HCT116 (cell line): ENCODE measurements around the gene LACTBL1. TPM values are rescaled to one million over a fixed set of nuclear protein-coding genes. Genes with fewer than 3 reads are reported as not detected.

Experiments used
- ATAC-seq: fragments of 200-7000 bp; cut with Tn5 transposase; 2 replicates; pipeline ENCODE4 v1.9.1; 2020; ENCODE audit warnings: mild to moderate bottlenecking, moderate library complexity
- BruUV-seq: library from RNA; stranded (reverse); fragments of 400-500 nt; replicated peaks from 2 replicates; lab custom pipeline; 2021; lab: Mats Ljungman, UMichigan
- CTCF ChIA-PET: fragments of 300-600 bp; sonication (Branson Sonifier 250); formaldehyde crosslinking; loops from one replicate; lab custom pipeline; 2021; ENCODE audit warnings: antibody characterized with exemption; lab: Charles Lee
- POLR2A ChIA-PET: fragments of 300-600, 350-600 bp; sonication (Branson Sonifier 250); formaldehyde crosslinking; loops from one replicate; lab custom pipeline; 2021; ENCODE audit warnings: antibody characterized with exemption; lab: Charles Lee
- RAD21 ChIA-PET, 2 experiments: fragments of 300-600 bp; sonication (Branson Sonifier 250); formaldehyde crosslinking; loops; one replicate each; lab custom pipeline; 2023; ENCODE audit warnings: low total read pairs in 2 of 2; ENCODE audit not compliant: uncharacterized antibody in 2 of 2, unreplicated experiment in 2 of 2, low non-redundant PET in 1 of 2; lab: Charles Lee
- DNase-seq: peaks from one replicate; pipeline ENCODE4 v3.0.0-alpha.2; 2010; ENCODE audit warnings: low read depth, low spot score
- H2AFZ ChIP-seq: fragments of 200-600 bp; shearing (Covaris generic), sonication (generic); 2 replicates; pipeline ENCODE4 v1.6.1; 2017; ENCODE audit warnings: low read depth, mixed run types, mixed read lengths, antibody characterized with exemption, low read length; ENCODE audit not compliant: poor library complexity, severe bottlenecking
- H3K27ac ChIP-seq: 2 replicates; pipeline ENCODE4 v1.5.1; 2012; ENCODE audit warnings: low read depth, low read length
- H3K27me3 ChIP-seq: fragments of 200-600 bp; sonication (generic); 2 replicates; pipeline ENCODE4 v1.6.1; 2016; ENCODE audit warnings: mixed run types, low read length, mixed read lengths; ENCODE audit not compliant: insufficient read depth
- H3K36me3 ChIP-seq, 2 experiments: fragments of 200-500 bp in 1 of 2; fragments of 200-600 bp in 1 of 2; sonication (Bioruptor generic) in 1 of 2; sonication (generic) in 1 of 2; 2 replicates each; pipeline versions ENCODE4 v1.5.1 to v1.6.1; 2014 to 2016; ENCODE audit warnings: low read length in 2 of 2, inconsistent platforms in 1 of 2, mixed read lengths in 1 of 2, mixed run types in 1 of 2; ENCODE audit not compliant: insufficient read depth in 2 of 2, control insufficient read depth in 1 of 2
- H3K4me1 ChIP-seq, 2 experiments: fragments of 200-600 bp in 1 of 2; sonication (generic) in 1 of 2; 2 replicates each; pipeline versions ENCODE4 v1.5.1 to v1.6.1; 2012 to 2017; ENCODE audit warnings: low read length in 2 of 2, inconsistent platforms in 1 of 2, mild to moderate bottlenecking in 1 of 2, mixed read lengths in 1 of 2, mixed run types in 1 of 2, moderate library complexity in 1 of 2; ENCODE audit not compliant: insufficient read depth in 2 of 2, control insufficient read depth in 1 of 2
- H3K4me2 ChIP-seq: fragments of 200-600 bp; sonication (generic); 2 replicates; pipeline ENCODE4 v1.6.1; 2017; ENCODE audit warnings: mixed run types, low read length, mixed read lengths
- H3K4me3 ChIP-seq, 2 experiments: fragments of 200-600 bp in 1 of 2; sonication (generic) in 1 of 2; replicated peaks in 1 of 2; 2 replicates each; pipeline ENCODE4 v1.5.1; 2011 to 2016; ENCODE audit warnings: low read length in 2 of 2, control low read depth in 1 of 2, low read depth in 1 of 2, mild to moderate bottlenecking in 1 of 2, mixed read lengths in 1 of 2, mixed run types in 1 of 2
- H3K79me2 ChIP-seq: fragments of 200-600 bp; sonication (generic); 2 replicates; pipeline ENCODE4 v1.6.1; 2017; ENCODE audit warnings: mild to moderate bottlenecking, mixed run types, low read length, moderate library complexity, mixed read lengths; ENCODE audit not compliant: insufficient read depth
- H3K9ac ChIP-seq: fragments of 200-600 bp; sonication (generic); 2 replicates; pipeline ENCODE4 v1.6.1; 2016; ENCODE audit warnings: low read length, mixed read lengths
- H3K9me2 ChIP-seq: fragments of 200-600 bp; sonication (generic), shearing (Covaris generic); 2 replicates; pipeline ENCODE4 v1.6.1; 2017; ENCODE audit warnings: mixed run types, mild to moderate bottlenecking, moderate library complexity; ENCODE audit not compliant: insufficient read depth
- H3K9me3 ChIP-seq, 2 experiments: fragments of 200-500 bp in 1 of 2; fragments of 200-600 bp in 1 of 2; sonication (Bioruptor generic) in 1 of 2; sonication (generic) in 1 of 2; 2 replicates each; pipeline ENCODE4 v1.6.1; 2014 to 2017; ENCODE audit warnings: low read length in 2 of 2, mixed read lengths in 2 of 2, inconsistent platforms in 1 of 2, low read depth in 1 of 2, mild to moderate bottlenecking in 1 of 2, mixed run types in 1 of 2, moderate library complexity in 1 of 2; ENCODE audit not compliant: control insufficient read depth in 1 of 2, insufficient read depth in 1 of 2
- H4K20me1 ChIP-seq: fragments of 200-600 bp; sonication (generic), shearing (Covaris generic); 2 replicates; pipeline ENCODE4 v1.6.1; 2017; ENCODE audit warnings: mixed run types, mild to moderate bottlenecking, moderate library complexity; ENCODE audit not compliant: insufficient read depth
- ATF3 ChIP-seq: IDR thresholded peaks from 2 replicates; pipeline ENCODE4 v1.6.1; 2012
- CBX3 ChIP-seq: IDR thresholded peaks from 2 replicates; pipeline ENCODE4 v1.6.1; 2012; ENCODE audit warnings: low read depth
- CEBPB ChIP-seq: IDR thresholded peaks from 2 replicates; pipeline ENCODE4 v1.6.1; 2012; ENCODE audit warnings: low read depth
- CTCF ChIP-seq, 3 experiments: fragments of 200-600 bp in 1 of 3; sonication (generic) in 1 of 3; IDR thresholded peaks in 2 of 3; conservative IDR thresholded peaks in 1 of 3; 2 replicates each; pipeline ENCODE4 v1.5.1; 2012 to 2017; ENCODE audit warnings: low read depth in 2 of 3, low read length in 2 of 3, antibody characterized with exemption in 1 of 3, borderline replicate concordance in 1 of 3, control low read depth in 1 of 3, mild to moderate bottlenecking in 1 of 3, mixed read lengths in 1 of 3, mixed run types in 1 of 3, moderate library complexity in 1 of 3; ENCODE audit not compliant: insufficient read depth in 1 of 3
- EGR1 ChIP-seq: IDR thresholded peaks from 2 replicates; pipeline ENCODE4 v1.6.1; 2012; ENCODE audit warnings: low read depth
- ELF1 ChIP-seq: IDR thresholded peaks from 2 replicates; pipeline ENCODE4 v1.6.1; 2012; ENCODE audit warnings: low read depth, borderline replicate concordance
- EZH2 ChIP-seq: fragments of 200-600 bp; sonication (generic); IDR thresholded peaks from 2 replicates; pipeline ENCODE4 v1.6.1; 2017; ENCODE audit warnings: antibody characterized with exemption, mixed run types
- EZH2phosphoT487 ChIP-seq: fragments of 200-600 bp; IDR thresholded peaks from 2 replicates; pipeline ENCODE4 v1.6.1; 2018; ENCODE audit warnings: antibody characterized with exemption, borderline replicate concordance
- FOSL1 ChIP-seq: IDR thresholded peaks from 2 replicates; pipeline ENCODE4 v1.6.1; 2012; ENCODE audit warnings: low read depth
- MAX ChIP-seq: IDR thresholded peaks from 2 replicates; pipeline ENCODE4 v1.6.1; 2012
- SIN3A ChIP-seq: IDR thresholded peaks from 2 replicates; pipeline ENCODE4 v1.6.1; 2012; ENCODE audit warnings: low read depth
- SP1 ChIP-seq: IDR thresholded peaks from 2 replicates; pipeline ENCODE4 v1.6.1; 2012; ENCODE audit warnings: low read depth
- SRF ChIP-seq: IDR thresholded peaks from 2 replicates; pipeline ENCODE4 v1.6.1; 2012; ENCODE audit warnings: low read depth
- TCF7L2 ChIP-seq: IDR thresholded peaks from 2 replicates; pipeline ENCODE4 v1.7.0; 2011; ENCODE audit warnings: borderline replicate concordance, inconsistent platforms; ENCODE audit not compliant: insufficient read depth, insufficient read length; ENCODE audit errors: extremely low read depth
- YY1 ChIP-seq: IDR thresholded peaks from 2 replicates; pipeline ENCODE4 v1.6.1; 2011; ENCODE audit warnings: low read length, low read depth, moderate library complexity, mild to moderate bottlenecking; ENCODE audit not compliant: insufficient replicate concordance; ENCODE audit errors: extremely low read depth
- ZBTB33 ChIP-seq: IDR thresholded peaks from 2 replicates; pipeline ENCODE4 v1.6.1; 2011; ENCODE audit warnings: mild to moderate bottlenecking, low read length, moderate library complexity; ENCODE audit not compliant: insufficient replicate concordance; ENCODE audit errors: extremely low read depth
- ZFX ChIP-seq: fragments of 450-650 bp; IDR thresholded peaks from 2 replicates; pipeline ENCODE4 v1.6.1; 2017
- ZNF274 ChIP-seq: fragments of 200-500 bp; sonication (Bioruptor generic); IDR thresholded peaks from 2 replicates; pipeline ENCODE4 v1.6.1; 2014; ENCODE audit warnings: mild to moderate bottlenecking, low read depth, low read length, inconsistent platforms
- intact Hi-C: fragments of 100-400 bp; cut with micrococcal nuclease; formaldehyde crosslinking; loops from 2 replicates; pipeline ENCODE4 v1.10.0; 2022
- total RNA-seq: library from RNA; stranded (reverse); gene quantifications from one replicate; pipeline ENCODE4 v1.2.1, GENCODE V29; 2021; ENCODE audit not compliant: unreplicated experiment

Gene LACTBL1
- total RNA-seq, 1 experiment from 2014 or later = not detected

GRCh38 chr1:22936681-22937080 is 36.0 kb downstream of the LACTBL1 start:
- ChIA-PET POLR2A (no interaction called here), RAD21 (no interaction called here), CTCF (no interaction called here)
- H3K4me1 ChIP-seq = no peaks in the 10 kb centered on the region
- H3K36me3 ChIP-seq = no peaks in the 10 kb centered on the region
- no peaks in the 10 kb centered on the region for H3K79me2 ChIP-seq
- ATAC-seq (no peak), DNase-seq (no peak)
- intact Hi-C loops = no loop called here
- no peak overlapping the region for H2AFZ ChIP-seq
- H3K4me2 ChIP-seq = no peak overlapping the region
- H3K27ac ChIP-seq = no peak overlapping the region
- no peaks in the 10 kb centered on the region for H3K27me3 ChIP-seq
- BruUV-seq = no TSS peak
- TF ChIP-seq CBX3 = no peak
- TF ChIP-seq ELF1 = no peak
- no peak for TF ChIP-seq ZFX
- no peak for TF ChIP-seq EZH2
- TF ChIP-seq CEBPB = no peak
- no peak for TF ChIP-seq TCF7L2
- TF ChIP-seq YY1 = no peak
- TF ChIP-seq SP1 = no peak
- TF ChIP-seq ZNF274 = no peak
- no peak for TF ChIP-seq ATF3
- TF ChIP-seq CTCF (IDR thresholded peaks at IDR 0.05 in 2 of 3, conservative IDR thresholded peaks at IDR 0.05 in 1 of 3; ENCODE audit: borderline replicate concordance in 1 of 3, insufficient read depth in 1 of 3, low read depth in 2 of 3, low read length in 2 of 3) = no peak
- TF ChIP-seq SRF = no peak
- no peak for TF ChIP-seq EGR1
- TF ChIP-seq FOSL1 = no peak
- TF ChIP-seq SIN3A = no peak
- TF ChIP-seq MAX = no peak
- no peak for TF ChIP-seq EZH2phosphoT487
- no peak for TF ChIP-seq ZBTB33
- H3K9ac ChIP-seq = no peak overlapping the region
- no peaks in the 10 kb centered on the region for H3K9me2 ChIP-seq
- no peak overlapping the region for H3K4me3 ChIP-seq
- H3K9me3 ChIP-seq = peaks cover 0 to 7% of the 10 kb centered on the region in 2 experiments; a peak in 1 of 4 replicates
- no peaks in the 10 kb centered on the region for H4K20me1 ChIP-seq
